ENCODE data around the gene CHSY1. TPM values are rescaled to one million over a fixed set of nuclear protein-coding genes. Genes with fewer than 3 reads are reported as not detected.

The CHSY1 gene
- total RNA-seq, 1 donor from 2014 or later = 33.2 TPM

GRCh38 chr15:101250341-101250831 lies 1.5 kb downstream of the CHSY1 start:
- Mint-ChIP-seq H3K4me1 (ENCODE audit: low read depth) (peaks cover 26% of the 10 kb centered on the region), H3K27ac (peak overlapping the region; percentile 92)
- TF ChIP-seq CTCF (IDR thresholded peaks at IDR 0.05; ENCODE audit: unreplicated experiment) = no peak

DNA sequence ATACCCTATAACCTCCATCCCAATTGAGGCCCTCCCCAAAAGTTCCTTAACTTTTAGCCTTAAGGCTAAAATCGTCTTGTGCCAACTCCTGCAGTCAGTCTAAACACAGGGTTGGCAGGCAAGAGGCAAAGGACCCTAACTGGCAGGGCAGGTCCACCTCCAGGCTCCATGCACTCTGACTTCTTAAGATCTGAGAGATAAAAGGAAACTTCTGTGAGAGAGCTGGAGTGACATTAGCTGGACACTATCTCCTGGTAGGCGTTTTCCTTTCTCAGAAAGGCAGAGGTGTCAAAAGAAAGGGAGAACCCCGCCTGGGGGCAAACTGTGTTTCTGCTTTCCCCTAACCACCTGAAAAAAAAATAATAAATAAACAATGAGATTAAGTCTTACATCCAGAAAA lies 3.6 kb downstream of the CHSY1 start:
- H3K27ac Mint-ChIP-seq = no peak overlapping the region
- peaks cover 4% of the 10 kb centered on the region for H3K27me3 Mint-ChIP-seq
- H3K9me3 Mint-ChIP-seq (ENCODE audit: low read depth) = no peaks in the 10 kb centered on the region
- peaks cover 37% of the 10 kb centered on the region for H3K4me1 Mint-ChIP-seq (ENCODE audit: low read depth)
- no peak for TF ChIP-seq CTCF (IDR thresholded peaks at IDR 0.05; ENCODE audit: unreplicated experiment)
- DNase-seq (ENCODE audit: low spot score, unreplicated experiment) = no peak
- H3K4me3 Mint-ChIP-seq (ENCODE audit: low read depth) = no peak overlapping the region
- no peaks in the 10 kb centered on the region for H3K36me3 Mint-ChIP-seq (ENCODE audit: insufficient read depth)

More at GRCh38 chr15:101250341-101250831, 1.5 kb downstream of the CHSY1 start:
- peak overlapping the region; percentile 91 for H3K4me3 Mint-ChIP-seq (ENCODE audit: low read depth)
- H3K36me3 Mint-ChIP-seq (ENCODE audit: insufficient read depth) = no peaks in the 10 kb centered on the region
- no peaks in the 10 kb centered on the region for H3K9me3 Mint-ChIP-seq (ENCODE audit: low read depth)
- H3K27me3 Mint-ChIP-seq = peaks cover 14% of the 10 kb centered on the region
- no peak for DNase-seq (ENCODE audit: low spot score, unreplicated experiment)

DNA sequence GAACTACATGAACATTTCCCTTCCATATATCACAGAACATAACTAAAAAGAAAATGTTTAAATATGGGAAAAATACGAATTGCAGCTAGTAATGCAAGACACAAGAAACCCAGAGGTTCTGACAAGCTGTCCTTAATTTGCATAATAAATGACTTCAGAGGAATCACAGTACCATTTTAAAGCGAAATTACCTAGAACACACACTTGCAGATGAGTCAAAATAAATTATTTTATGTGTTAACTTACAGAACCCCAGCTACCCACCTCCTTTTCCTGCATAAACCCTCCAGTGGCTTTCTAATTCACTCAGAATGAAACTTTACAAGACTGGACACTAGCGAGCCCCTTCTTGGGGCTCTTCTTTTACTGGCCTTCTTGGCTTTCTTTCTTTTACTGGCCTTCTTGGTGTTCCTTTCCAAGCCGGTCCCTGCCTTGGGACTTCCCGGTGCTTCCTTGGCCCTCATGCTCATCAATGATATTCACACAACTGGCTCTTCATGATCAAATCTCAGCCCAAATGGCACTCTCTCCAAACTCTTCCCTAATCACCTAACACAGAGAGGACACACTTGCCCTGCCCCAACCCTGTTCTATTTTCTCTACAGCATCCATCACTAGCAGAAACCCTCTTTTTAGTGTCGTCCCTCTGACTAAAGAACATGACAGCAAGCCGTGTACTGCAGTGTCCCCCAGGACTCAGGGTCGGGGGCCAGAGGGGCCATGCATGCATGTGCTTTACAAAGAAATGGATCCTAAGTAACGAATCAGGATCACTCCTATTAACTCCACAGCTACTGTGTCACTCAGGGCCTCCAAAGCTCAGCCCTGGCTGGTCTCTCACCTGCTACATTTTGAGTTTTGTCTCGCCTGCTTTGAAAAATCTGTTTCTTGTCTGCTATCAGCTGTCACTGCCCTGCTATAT lies 4.8 kb downstream of the CHSY1 start:
- Mint-ChIP-seq H3K4me1 (ENCODE audit: low read depth) (peaks cover 35% of the 10 kb centered on the region), H3K9me3 (ENCODE audit: low read depth) (no peaks in the 10 kb centered on the region), H3K36me3 (ENCODE audit: insufficient read depth) (no peaks in the 10 kb centered on the region), H3K4me3 (ENCODE audit: low read depth) (no peak overlapping the region), H3K27ac (no peak overlapping the region), H3K27me3 (no peaks in the 10 kb centered on the region)
- no peak for DNase-seq (ENCODE audit: low spot score, unreplicated experiment)
- no peak for TF ChIP-seq CTCF (IDR thresholded peaks at IDR 0.05; ENCODE audit: unreplicated experiment)

- Mint-ChIP-seq H3K4me3 (ENCODE audit: low read depth) (no peak overlapping the region), H3K4me1 (ENCODE audit: low read depth) (peaks cover 36% of the 10 kb centered on the region), H3K36me3 (ENCODE audit: insufficient read depth) (no peaks in the 10 kb centered on the region), H3K27me3 (no peaks in the 10 kb centered on the region), H3K27ac (no peak overlapping the region), H3K9me3 (ENCODE audit: low read depth) (no peaks in the 10 kb centered on the region)
- DNase-seq (ENCODE audit: low spot score, unreplicated experiment) = no peak
- no peak for TF ChIP-seq CTCF (IDR thresholded peaks at IDR 0.05; ENCODE audit: unreplicated experiment)
Observed at GRCh38 chr15:101246391-101246790, 5.5 kb downstream of the CHSY1 start.

GRCh38 chr15:101244889-101245668 lies 6.8 kb downstream of the CHSY1 start:
- DNase-seq (ENCODE audit: low spot score, unreplicated experiment) = no peak
- peaks cover 29% of the 10 kb centered on the region for H3K4me1 Mint-ChIP-seq (ENCODE audit: low read depth)
- H3K27me3 Mint-ChIP-seq = no peaks in the 10 kb centered on the region
- H3K27ac Mint-ChIP-seq = no peak overlapping the region
- no peak for TF ChIP-seq CTCF (IDR thresholded peaks at IDR 0.05; ENCODE audit: unreplicated experiment)
- no peaks in the 10 kb centered on the region for H3K9me3 Mint-ChIP-seq (ENCODE audit: low read depth)
- no peaks in the 10 kb centered on the region for H3K36me3 Mint-ChIP-seq (ENCODE audit: insufficient read depth)
- H3K4me3 Mint-ChIP-seq (ENCODE audit: low read depth) = no peak overlapping the region

All from progenitor cell of endocrine pancreas (in vitro differentiated cells).